ENCODE results near the gene ASXL3.

ASXL3 gene

GRCh38 chr18:33584548-33585430, 6.8 kb downstream of the ASXL3 start:
- Histone ChIP-seq H3K27ac (ENCODE audit: low read length) (peak overlapping the region; percentile 37), H3K9me3 (ENCODE audit: control insufficient read depth in 2 of 2, low read length in 2 of 2) (no peaks in the 10 kb centered on the region), H3K27me3 (ENCODE audit: control insufficient read depth in 1 of 2, insufficient read depth in 2 of 2, low read length in 2 of 2) (no peaks in the 10 kb centered on the region), H3K4me3 (ENCODE audit: low read length in 2 of 2) (no peak overlapping the region), H3K9ac (ENCODE audit: low read length in 2 of 2) (no peak overlapping the region), H3K36me3 (ENCODE audit: control insufficient read depth in 2 of 2, insufficient read depth in 2 of 2, low read length in 2 of 2) (no peaks in the 10 kb centered on the region), H3K4me1 (ENCODE audit: control insufficient read depth, insufficient read depth, low read length) (peaks cover 5% of the 10 kb centered on the region)

- H3K4me3 ChIP-seq (ENCODE audit: low read length in 2 of 2), result no peak overlapping the region
- H3K9ac ChIP-seq (ENCODE audit: low read length in 2 of 2), result no peak overlapping the region
- H3K9me3 ChIP-seq (ENCODE audit: control insufficient read depth in 2 of 2, low read length in 2 of 2), result no peaks in the 10 kb centered on the region
- peaks cover 5% of the 10 kb centered on the region for H3K4me1 ChIP-seq (ENCODE audit: control insufficient read depth, insufficient read depth, low read length)
- peak overlapping the region; percentile 37 for H3K27ac ChIP-seq (ENCODE audit: low read length)
- no peaks in the 10 kb centered on the region for H3K27me3 ChIP-seq (ENCODE audit: control insufficient read depth in 1 of 2, insufficient read depth in 2 of 2, low read length in 2 of 2)
- H3K36me3 ChIP-seq (ENCODE audit: control insufficient read depth in 2 of 2, insufficient read depth in 2 of 2, low read length in 2 of 2), result no peaks in the 10 kb centered on the region
Measured at GRCh38 chr18:33585431-33585775, 7.4 kb downstream of the ASXL3 start.

GRCh38 chr18:33588361-33588760, 10.3 kb downstream of the ASXL3 start:
- peaks cover 5% of the 10 kb centered on the region for H3K4me1 ChIP-seq (ENCODE audit: control insufficient read depth, insufficient read depth, low read length)
- H3K9ac ChIP-seq (ENCODE audit: low read length in 2 of 2), result no peak overlapping the region
- no peaks in the 10 kb centered on the region for H3K9me3 ChIP-seq (ENCODE audit: control insufficient read depth in 2 of 2, low read length in 2 of 2)
- H3K27ac ChIP-seq (ENCODE audit: low read length), result no peak overlapping the region
- H3K27me3 ChIP-seq (ENCODE audit: control insufficient read depth in 1 of 2, insufficient read depth in 2 of 2, low read length in 2 of 2), result no peaks in the 10 kb centered on the region
- H3K4me3 ChIP-seq (ENCODE audit: low read length in 2 of 2), result no peak overlapping the region
- H3K36me3 ChIP-seq (ENCODE audit: control insufficient read depth in 2 of 2, insufficient read depth in 2 of 2, low read length in 2 of 2), result no peaks in the 10 kb centered on the region

- Histone ChIP-seq H3K27ac (ENCODE audit: low read length) (no peak overlapping the region), H3K4me3 (ENCODE audit: low read length in 2 of 2) (no peak overlapping the region), H3K9me3 (ENCODE audit: control insufficient read depth in 2 of 2, low read length in 2 of 2) (no peaks in the 10 kb centered on the region), H3K4me1 (ENCODE audit: control insufficient read depth, insufficient read depth, low read length) (no peaks in the 10 kb centered on the region), H3K36me3 (ENCODE audit: control insufficient read depth in 2 of 2, insufficient read depth in 2 of 2, low read length in 2 of 2) (no peaks in the 10 kb centered on the region), H3K27me3 (ENCODE audit: control insufficient read depth in 1 of 2, insufficient read depth in 2 of 2, low read length in 2 of 2) (no peaks in the 10 kb centered on the region), H3K9ac (ENCODE audit: low read length in 2 of 2) (no peak overlapping the region)
Measured at GRCh38 chr18:33593261-33593660, 15.2 kb downstream of the ASXL3 start.

DNA sequence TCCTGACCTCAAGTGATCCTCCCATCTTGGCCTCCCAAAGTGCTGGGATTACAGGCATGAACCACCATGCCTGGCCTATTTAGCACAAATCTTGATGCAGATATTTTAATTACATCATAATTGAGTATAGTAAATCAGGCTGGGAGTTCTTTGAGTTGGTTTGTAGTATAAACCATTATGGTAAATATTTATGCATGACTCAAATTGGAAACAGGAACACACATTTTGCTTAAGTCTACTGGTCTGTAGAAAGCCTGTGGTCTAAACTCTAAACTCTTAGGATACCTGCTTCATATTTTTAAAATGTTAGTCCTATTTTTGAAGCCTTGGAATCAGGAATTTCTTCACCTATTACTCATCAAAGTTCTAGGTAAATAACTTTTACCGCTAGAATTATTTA, 16.8 kb downstream of the ASXL3 start:
- H3K4me1 ChIP-seq (ENCODE audit: control insufficient read depth, insufficient read depth, low read length), result no peaks in the 10 kb centered on the region
- no peak overlapping the region for H3K9ac ChIP-seq (ENCODE audit: low read length in 2 of 2)
- no peaks in the 10 kb centered on the region for H3K27me3 ChIP-seq (ENCODE audit: control insufficient read depth in 1 of 2, insufficient read depth in 2 of 2, low read length in 2 of 2)
- H3K27ac ChIP-seq (ENCODE audit: low read length), result no peak overlapping the region
- H3K9me3 ChIP-seq (ENCODE audit: control insufficient read depth in 2 of 2, low read length in 2 of 2), result no peaks in the 10 kb centered on the region
- no peak overlapping the region for H3K4me3 ChIP-seq (ENCODE audit: low read length in 2 of 2)
- H3K36me3 ChIP-seq (ENCODE audit: control insufficient read depth in 2 of 2, insufficient read depth in 2 of 2, low read length in 2 of 2), result no peaks in the 10 kb centered on the region

- Histone ChIP-seq H3K9ac (ENCODE audit: low read length in 2 of 2) (no peak overlapping the region), H3K27me3 (ENCODE audit: control insufficient read depth in 1 of 2, insufficient read depth in 2 of 2, low read length in 2 of 2) (no peaks in the 10 kb centered on the region), H3K4me1 (ENCODE audit: control insufficient read depth, insufficient read depth, low read length) (no peaks in the 10 kb centered on the region), H3K9me3 (ENCODE audit: control insufficient read depth in 2 of 2, low read length in 2 of 2) (no peaks in the 10 kb centered on the region), H3K27ac (ENCODE audit: low read length) (no peak overlapping the region), H3K36me3 (ENCODE audit: control insufficient read depth in 2 of 2, insufficient read depth in 2 of 2, low read length in 2 of 2) (no peaks in the 10 kb centered on the region), H3K4me3 (ENCODE audit: low read length in 2 of 2) (no peak overlapping the region)
Measured at GRCh38 chr18:33596178-33596854, 18.3 kb downstream of the ASXL3 start.

DNA sequence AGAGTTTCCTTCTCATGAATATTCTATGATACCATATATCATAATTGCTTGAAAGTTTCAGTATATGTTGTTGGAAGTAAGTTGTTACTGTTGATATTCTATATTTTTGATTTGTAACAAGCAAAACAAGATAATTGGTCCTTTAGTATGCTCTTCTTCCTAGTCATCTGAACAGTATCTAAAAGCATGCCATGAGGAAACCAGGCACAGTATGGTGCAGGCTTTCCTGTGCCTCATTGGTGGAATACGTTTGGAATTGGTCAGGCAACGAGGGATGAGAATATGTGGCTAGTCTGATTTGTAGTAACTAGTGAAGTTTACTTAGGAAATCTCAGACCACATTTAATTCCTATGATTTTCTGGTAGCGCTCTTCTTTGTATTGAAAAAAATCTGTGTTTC, 22.8 kb downstream of the ASXL3 start:
- Histone ChIP-seq H3K4me3 (ENCODE audit: low read length in 2 of 2) (no peak overlapping the region), H3K36me3 (ENCODE audit: control insufficient read depth in 2 of 2, insufficient read depth in 2 of 2, low read length in 2 of 2) (no peaks in the 10 kb centered on the region), H3K27me3 (ENCODE audit: control insufficient read depth in 1 of 2, insufficient read depth in 2 of 2, low read length in 2 of 2) (no peaks in the 10 kb centered on the region), H3K4me1 (ENCODE audit: control insufficient read depth, insufficient read depth, low read length) (no peaks in the 10 kb centered on the region), H3K9me3 (ENCODE audit: control insufficient read depth in 2 of 2, low read length in 2 of 2) (no peaks in the 10 kb centered on the region), H3K27ac (ENCODE audit: low read length) (no peak overlapping the region), H3K9ac (ENCODE audit: low read length in 2 of 2) (no peak overlapping the region)

- H3K4me3 ChIP-seq (ENCODE audit: low read length in 2 of 2), result no peak overlapping the region
- no peaks in the 10 kb centered on the region for H3K9me3 ChIP-seq (ENCODE audit: control insufficient read depth in 2 of 2, low read length in 2 of 2)
- H3K27ac ChIP-seq (ENCODE audit: low read length), result no peak overlapping the region
- no peaks in the 10 kb centered on the region for H3K36me3 ChIP-seq (ENCODE audit: control insufficient read depth in 2 of 2, insufficient read depth in 2 of 2, low read length in 2 of 2)
- H3K4me1 ChIP-seq (ENCODE audit: control insufficient read depth, insufficient read depth, low read length), result no peaks in the 10 kb centered on the region
- H3K27me3 ChIP-seq (ENCODE audit: control insufficient read depth in 1 of 2, insufficient read depth in 2 of 2, low read length in 2 of 2), result no peaks in the 10 kb centered on the region
- no peak overlapping the region for H3K9ac ChIP-seq (ENCODE audit: low read length in 2 of 2)
Measured at GRCh38 chr18:33603454-33603853, 25.4 kb downstream of the ASXL3 start.

DNA sequence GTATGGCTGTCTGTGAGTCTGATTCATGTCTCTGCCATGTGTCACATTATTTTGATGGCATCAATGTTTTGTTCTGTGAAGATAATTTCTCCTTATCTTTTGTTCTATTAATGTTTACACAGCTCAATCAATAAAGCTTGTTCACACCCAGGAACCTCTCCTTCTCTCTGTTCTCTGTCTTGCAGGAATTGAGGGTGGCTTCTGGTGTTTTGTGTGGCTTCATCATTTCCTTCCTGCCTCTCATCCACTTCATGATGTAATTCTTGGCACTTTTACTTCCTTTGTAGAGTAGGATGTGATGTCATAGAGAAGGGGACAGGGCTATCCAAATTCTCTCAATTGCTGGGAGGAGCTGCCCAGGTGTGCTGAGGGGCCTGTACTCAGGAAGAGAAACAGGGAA, 27.2 kb downstream of the ASXL3 start:
- H3K36me3 ChIP-seq (ENCODE audit: control insufficient read depth in 2 of 2, insufficient read depth in 2 of 2, low read length in 2 of 2), result no peaks in the 10 kb centered on the region
- H3K27ac ChIP-seq (ENCODE audit: low read length), result no peak overlapping the region
- H3K9me3 ChIP-seq (ENCODE audit: control insufficient read depth in 2 of 2, low read length in 2 of 2), result no peaks in the 10 kb centered on the region
- no peak overlapping the region for H3K4me3 ChIP-seq (ENCODE audit: low read length in 2 of 2)
- no peak overlapping the region for H3K9ac ChIP-seq (ENCODE audit: low read length in 2 of 2)
- H3K4me1 ChIP-seq (ENCODE audit: control insufficient read depth, insufficient read depth, low read length), result no peaks in the 10 kb centered on the region
- no peaks in the 10 kb centered on the region for H3K27me3 ChIP-seq (ENCODE audit: control insufficient read depth in 1 of 2, insufficient read depth in 2 of 2, low read length in 2 of 2)

DNA sequence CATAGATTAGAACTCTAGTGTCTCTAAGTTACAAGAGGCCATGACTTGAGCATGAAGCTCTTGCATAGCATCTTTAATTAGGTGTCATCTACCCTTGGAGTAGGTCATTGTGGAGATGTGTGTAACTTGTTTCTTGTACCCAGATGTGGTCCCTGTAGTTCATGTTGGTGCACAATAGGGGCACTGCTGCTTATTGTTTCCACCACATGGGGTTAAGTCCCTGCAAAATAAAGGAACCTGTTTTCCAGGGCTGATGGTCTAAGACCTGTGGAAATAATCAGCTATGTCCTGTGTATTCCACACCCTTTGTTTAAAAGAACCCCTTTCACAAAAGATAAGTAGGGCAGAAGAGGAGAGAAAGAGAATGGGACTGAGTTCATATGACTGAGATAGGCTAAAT, 28.6 kb downstream of the ASXL3 start:
- H3K4me1 ChIP-seq (ENCODE audit: control insufficient read depth, insufficient read depth, low read length), result no peaks in the 10 kb centered on the region
- no peaks in the 10 kb centered on the region for H3K36me3 ChIP-seq (ENCODE audit: control insufficient read depth in 2 of 2, insufficient read depth in 2 of 2, low read length in 2 of 2)
- H3K4me3 ChIP-seq (ENCODE audit: low read length in 2 of 2), result no peak overlapping the region
- H3K9ac ChIP-seq (ENCODE audit: low read length in 2 of 2), result no peak overlapping the region
- no peaks in the 10 kb centered on the region for H3K27me3 ChIP-seq (ENCODE audit: control insufficient read depth in 1 of 2, insufficient read depth in 2 of 2, low read length in 2 of 2)
- H3K9me3 ChIP-seq (ENCODE audit: control insufficient read depth in 2 of 2, low read length in 2 of 2), result no peaks in the 10 kb centered on the region
- H3K27ac ChIP-seq (ENCODE audit: low read length), result no peak overlapping the region

DNA sequence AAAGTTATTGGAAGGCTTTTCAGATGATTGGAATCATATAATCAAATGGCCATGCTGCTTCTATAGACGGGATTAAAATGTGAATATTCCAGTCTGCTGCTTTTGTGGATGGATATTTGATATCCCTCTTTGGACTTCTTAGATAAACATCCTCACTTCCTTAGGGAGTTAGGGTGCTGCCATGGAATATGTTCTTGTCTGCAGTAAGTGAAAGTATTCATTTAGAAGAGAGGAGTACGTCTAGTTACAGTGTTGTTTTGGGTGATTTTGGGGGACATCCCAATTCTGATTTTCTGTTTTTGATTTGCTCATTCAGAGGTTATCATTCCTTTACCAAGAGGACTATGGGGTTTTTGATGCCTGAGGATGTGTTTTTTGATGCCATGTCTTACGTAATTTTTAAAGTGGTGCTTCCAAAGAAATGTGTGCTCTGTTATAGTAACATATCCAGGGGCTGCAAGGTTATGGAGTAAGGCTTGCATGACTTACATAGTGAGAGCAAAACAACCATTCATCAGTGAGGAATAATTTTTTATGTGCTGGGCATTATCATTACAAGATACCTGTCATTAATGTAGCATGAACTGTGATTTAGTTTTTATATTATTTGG, 33.6 kb downstream of the ASXL3 start:
- Histone ChIP-seq H3K27me3 (ENCODE audit: control insufficient read depth in 1 of 2, insufficient read depth in 2 of 2, low read length in 2 of 2) (no peaks in the 10 kb centered on the region), H3K4me3 (ENCODE audit: low read length in 2 of 2) (no peak overlapping the region), H3K27ac (ENCODE audit: low read length) (no peak overlapping the region), H3K4me1 (ENCODE audit: control insufficient read depth, insufficient read depth, low read length) (no peaks in the 10 kb centered on the region), H3K9me3 (ENCODE audit: control insufficient read depth in 2 of 2, low read length in 2 of 2) (no peaks in the 10 kb centered on the region), H3K36me3 (ENCODE audit: control insufficient read depth in 2 of 2, insufficient read depth in 2 of 2, low read length in 2 of 2) (no peaks in the 10 kb centered on the region), H3K9ac (ENCODE audit: low read length in 2 of 2) (no peak overlapping the region)
